NOMO-1 (cell line): ENCODE measurements around the gene SPAG9.
"Not testable (repeated sequence)": the region's sequence is repeated elsewhere in the genome, so short reads cannot be mapped to it uniquely, and the experiment has no call there.

Source experiments
- DNase-seq, 2 experiments: peaks; one replicate each; lab custom pipeline; 2025; ENCODE audit not compliant: unreplicated experiment in 2 of 2; lab: John Stamatoyannopoulos, UW

The SPAG9 gene

DNA sequence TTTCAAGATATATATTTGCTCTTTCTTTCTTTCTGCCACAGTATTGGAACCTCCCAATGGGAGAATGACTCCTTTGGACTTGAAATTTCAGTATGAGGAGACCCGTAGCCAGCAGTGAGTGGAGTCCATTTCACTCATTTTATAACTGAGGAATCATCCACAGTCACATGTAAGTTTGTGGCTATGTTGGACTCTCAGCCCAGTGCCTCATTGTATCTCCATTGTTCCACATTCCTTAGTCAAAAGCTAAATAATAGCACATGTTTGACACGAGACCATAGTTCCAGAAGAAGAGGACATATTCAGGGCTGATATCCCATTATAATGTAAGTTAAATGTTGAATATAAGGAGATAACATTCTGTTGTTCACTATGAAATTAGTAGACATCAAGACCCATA, 12.7 kb upstream of the SPAG9 start:
- DNase-seq: no peak

DNA sequence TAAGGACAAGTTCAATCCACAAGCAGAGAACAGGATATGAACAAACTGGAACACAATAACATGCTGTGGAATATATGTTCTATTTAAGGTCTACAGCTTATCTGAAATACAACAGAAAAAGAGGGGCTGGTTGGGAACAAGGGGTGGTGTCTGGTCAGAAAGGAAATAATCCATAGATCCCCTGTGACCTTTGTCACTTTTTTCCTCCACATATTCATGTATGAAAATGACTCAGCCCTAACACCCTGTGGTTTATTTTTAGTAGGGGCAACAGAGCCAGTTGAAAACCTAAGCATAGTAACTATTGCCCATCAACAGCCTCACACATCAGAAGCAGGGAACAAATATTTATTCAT, 12.3 kb upstream of the SPAG9 start:
- peak in 1 of 2 experiments; percentile 15 for DNase-seq

DNA sequence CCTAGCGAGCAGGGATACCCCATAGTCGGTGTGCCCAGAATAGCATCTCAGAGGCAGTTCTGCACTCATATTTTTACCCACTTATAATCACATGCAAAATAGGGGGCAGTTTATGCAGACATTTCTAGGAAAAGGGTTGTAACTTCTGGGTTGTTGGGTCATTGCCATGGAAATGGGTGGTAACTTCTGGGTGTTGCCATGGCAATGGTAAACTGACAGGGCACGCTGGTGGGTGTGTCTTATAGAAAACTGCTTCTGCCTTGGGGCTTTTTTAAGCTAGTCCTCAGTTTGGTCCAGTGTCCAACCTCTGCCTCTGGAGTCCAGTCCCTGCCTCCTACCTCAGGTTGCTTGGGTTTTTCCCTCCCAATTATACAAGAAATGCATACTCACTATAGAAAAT, 7.4 kb upstream of the SPAG9 start:
- no peak for DNase-seq

DNA sequence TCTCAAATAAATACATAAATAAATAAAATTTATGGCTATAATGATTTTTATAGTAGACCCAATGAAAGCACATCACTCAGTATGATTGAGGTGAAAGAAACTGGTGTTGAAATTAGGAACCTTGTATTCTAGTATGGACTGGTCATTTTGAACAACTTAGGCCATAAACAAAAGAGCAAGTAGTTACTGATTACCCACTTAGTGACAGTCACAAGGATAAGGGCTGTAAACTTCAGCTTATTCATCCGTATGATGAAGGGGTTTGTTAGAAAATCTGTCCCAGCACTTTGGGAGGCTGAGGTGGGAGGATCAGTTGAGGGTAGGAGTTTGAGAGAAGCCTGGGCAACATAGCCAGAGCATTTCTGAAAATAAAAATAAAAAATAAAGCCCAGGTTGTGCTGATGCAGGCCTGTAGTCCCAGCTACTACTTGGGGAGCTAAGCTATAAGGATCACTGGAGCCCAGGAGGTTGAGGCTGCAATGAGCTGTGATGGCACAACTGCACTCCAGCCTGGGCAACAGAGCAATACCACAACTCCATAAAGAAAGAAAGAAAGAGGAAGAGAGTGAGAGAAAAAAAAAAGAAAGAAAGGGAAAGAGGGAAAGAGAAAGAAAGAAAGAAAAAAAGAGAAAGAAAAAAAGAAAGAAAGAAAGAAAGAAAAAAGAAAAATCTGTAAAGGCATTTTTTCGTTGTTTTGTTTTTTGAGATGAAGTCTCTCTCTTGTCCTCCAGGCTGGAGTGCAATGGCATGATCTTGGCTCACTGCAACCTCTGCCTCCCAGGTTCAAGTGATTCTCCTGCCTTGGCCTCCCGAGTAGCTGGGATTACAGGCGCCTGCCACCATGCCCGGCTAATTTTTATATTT, 4.2 kb upstream of the SPAG9 start:
- DNase-seq: no peak

DNA sequence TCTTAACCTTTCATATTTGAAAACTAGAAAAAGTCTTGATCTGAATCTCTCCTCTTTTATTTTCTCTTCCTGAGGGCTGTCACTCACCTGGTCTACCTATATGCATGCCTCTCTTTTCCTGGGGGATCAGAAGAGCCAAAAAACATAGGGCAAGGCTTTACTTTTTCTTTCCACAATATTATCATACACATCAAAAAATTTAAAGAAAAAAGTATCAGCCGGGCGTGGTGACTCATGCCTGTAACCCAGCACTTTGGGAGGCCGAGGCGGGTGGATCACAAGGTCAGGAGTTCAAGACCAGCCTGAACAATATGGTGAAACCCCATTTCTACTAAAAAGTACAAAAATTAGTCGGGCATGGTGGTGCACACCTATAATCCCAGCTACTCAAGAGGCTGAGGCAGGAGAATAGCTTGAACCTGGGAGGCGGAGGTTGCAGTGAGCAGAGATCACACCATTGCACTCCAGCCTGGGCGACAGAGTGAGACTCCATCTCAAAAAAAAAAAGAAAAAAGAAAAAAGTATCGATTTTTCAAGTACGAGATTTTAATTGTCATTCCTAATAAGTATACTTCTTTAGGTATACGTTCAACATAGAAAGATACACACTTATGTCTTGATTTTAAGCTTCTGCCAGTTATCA, 1.9 kb upstream of the SPAG9 start:
- not testable (repeated sequence) for DNase-seq

DNA sequence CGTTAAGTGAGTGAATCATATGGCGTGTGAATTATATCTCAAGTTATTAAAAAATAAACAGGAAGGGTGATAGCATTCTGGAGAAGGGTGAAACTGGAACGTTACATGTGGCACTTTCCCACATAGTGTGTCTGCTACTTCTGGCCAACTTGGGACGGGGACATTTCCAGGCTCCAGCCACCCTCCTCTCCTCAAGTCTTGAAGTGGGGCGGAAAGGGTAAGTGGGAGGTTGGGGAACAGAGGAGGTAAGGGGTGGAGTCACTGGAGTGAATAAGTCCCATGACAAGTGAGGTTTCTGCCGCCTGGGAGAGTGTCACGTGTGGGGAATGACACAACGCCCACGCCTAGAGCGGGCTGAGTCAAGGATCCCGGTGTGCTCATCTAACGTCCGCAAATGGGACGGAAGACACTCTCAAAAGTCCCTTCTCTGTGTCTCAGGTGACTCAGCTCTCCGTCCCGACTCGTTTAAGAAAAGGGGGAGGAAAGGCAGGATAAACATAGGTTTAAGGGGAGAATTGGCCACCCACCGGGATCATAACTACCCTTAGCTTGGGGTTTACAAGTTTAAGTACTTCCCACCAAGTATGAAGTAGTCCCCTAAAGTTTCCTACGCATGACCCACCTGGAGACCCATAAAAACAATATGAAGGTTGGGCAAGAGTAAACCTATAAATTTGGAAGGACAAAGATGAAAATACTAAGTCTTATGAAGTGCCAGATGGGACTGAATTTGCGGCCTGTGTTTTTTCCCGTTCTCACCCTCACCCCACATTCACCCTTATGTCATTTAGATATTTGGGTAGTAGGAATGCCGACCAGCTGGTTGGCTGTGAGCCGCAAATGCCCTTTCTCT, 1.2 kb upstream of the SPAG9 start:
- DNase-seq: peak; percentile 87 to 93

DNA sequence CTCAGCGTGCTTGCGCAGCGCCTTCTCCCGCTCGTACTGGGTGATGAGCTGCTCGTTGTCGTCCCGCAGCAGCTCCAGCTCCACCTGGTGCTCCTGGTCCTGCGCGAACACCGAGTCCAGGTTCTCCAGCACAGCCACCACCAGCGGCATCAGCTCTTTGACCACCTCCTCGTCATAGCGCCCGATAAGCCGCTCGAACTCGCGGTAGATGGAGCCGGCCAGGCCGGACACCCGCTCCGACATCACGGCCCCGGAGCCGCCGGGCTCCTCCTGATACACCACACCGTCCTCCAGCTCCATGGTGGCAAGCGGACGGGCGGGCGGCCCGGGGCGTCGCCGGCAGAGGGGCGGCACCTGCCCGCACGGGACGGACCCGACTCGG, 320 bp downstream of the SPAG9 start:
- peak in 1 of 2 experiments; percentile 70 for DNase-seq

DNA sequence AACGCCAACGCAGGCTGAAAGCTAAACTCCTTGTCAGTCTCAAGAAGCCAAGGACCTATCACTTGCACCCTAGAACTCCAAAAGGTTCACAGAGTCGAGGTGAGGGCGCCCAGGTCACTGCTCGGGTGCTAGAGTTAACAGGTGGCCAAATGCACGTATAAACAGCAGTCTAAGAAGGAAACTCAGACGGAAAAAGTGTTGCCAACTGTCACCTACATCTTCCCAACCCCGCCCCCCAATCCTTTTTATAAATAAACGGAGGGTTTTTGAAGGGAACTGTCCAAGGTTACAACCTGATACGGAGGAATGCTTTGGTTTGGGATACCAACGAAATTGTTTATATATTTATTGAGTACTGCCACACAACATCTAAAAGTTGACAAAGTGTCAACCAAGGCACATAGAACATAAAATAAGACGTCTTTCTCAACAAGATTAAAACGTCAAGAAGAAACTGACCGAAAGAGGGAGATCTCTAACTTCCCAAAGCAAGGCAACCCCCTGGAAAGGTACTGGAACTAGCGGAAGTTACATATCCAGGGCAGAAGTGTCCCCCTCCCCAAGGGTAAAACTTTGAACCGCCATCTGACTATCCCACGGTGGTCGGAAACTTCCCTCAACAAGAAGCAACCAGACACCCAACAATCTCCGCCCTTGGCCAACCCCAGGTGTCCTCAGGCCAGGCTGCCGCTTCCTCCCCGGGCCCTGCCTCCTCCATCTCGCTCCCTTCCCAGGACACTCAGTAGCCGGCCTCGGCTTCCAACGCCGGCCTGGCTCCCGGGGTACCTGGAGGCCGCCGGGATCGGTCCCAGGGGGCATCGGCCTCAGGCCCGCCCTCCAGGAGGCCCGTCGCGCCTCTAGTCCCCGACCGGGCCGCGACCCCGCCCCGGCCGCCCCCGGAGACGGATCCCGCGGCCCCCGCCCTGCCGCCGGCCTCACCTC, 982 bp downstream of the SPAG9 start:
- DNase-seq: peak in 1 of 2 experiments; percentile 45

DNA sequence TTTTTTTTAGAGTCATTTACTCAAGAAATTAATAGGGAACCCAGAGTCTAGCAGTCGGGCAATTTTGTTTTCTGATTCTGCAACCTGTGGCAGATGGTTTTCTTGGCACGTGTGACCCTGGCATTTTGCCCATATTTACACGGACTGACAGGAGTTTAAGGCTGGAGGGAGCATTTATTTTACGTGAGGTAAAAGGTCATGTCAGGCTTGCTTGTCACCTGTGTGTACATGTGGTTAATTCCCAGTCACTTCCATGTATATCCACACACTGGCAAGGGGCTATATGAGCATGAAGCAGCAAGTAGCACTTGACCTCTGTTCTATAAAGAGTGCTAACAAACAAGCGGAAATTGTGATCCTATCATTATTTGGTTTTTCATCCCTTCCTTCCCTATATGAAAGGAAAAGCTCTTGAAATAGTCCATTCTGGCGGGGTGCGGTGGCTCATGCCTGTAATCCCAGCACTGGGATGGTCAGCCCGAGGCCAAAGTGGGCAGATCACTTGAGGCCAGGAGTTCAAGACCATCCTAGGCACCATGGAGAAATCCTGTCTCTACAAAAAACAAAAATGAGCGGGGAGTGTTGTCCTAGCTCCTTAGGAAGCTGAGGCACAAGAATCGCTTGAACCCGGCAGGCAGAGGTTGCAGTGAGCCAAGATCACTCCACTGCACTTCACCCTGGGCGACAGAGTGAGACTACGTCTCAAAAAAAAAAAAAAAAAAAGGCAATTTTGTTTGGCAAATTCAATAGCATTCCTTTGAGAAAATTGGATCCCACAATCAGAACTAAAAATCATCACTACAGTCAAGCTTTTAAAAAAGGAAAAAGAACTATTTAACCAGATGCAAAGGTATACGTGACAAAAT, 2.1 kb downstream of the SPAG9 start:
- DNase-seq: no peak

DNA sequence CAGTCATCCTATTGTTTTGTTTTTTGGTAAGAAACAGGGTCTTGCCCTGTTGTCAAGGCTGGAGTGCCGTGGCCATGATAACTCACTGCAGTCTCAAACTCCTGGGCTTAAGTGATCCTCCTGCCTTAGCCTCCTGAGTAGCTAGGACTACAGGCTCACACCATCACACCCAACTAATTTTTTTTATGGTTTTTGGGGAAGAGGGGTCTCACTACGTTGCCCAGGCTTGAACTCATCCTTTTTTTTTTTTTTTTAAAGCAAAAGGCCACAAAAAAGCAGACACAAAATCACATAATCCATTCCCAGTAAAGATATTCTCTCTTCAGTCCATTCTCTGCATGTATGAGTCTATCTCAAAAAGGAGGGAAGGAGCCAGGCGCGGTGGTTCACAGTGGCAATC, 5.5 kb downstream of the SPAG9 start:
- no peak for DNase-seq

DNA sequence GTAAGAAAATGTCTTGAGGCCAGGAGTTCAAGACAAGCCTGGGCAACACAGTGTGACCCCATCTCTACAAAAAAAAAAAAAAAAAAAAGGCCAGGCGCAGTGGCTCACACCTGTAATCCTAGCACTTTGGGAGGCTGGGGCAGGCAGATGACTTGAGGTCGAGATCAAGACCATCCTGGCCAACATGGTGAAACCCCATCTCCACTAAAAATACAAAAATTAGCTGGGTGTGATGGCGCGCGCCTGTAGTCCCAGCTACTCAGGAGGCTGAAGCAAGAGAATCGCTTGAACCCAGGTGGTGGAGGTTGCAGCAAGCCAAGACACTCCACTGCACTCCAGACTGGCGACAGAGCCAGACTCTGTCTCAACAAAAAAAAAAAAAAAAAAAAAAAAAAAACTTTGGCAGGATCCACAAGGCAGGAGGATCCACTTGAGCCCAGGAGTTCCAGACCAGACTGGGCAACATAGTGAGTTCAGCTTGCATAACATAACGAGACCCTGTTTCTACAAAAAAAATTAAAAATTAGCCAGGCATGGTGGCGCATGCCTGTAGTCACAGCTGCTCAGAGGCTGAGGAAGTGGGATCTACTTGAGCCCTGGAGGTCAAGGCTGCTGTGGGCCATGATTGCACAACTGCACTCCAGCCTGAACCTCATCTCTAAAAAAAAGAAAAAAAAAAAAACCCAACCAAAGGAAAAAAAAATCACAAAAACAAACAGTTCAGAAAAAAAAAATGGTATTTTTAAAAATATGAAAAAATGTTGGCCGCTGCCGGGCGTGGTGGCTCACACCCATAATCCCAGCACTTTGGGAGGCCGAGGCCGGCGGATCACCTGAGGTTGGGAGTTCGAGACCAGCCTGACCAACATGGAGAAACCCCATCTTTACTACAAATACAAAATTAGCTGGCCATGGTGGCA, 8.1 kb downstream of the SPAG9 start:
- peak; percentile 55 to 85 for DNase-seq

DNA sequence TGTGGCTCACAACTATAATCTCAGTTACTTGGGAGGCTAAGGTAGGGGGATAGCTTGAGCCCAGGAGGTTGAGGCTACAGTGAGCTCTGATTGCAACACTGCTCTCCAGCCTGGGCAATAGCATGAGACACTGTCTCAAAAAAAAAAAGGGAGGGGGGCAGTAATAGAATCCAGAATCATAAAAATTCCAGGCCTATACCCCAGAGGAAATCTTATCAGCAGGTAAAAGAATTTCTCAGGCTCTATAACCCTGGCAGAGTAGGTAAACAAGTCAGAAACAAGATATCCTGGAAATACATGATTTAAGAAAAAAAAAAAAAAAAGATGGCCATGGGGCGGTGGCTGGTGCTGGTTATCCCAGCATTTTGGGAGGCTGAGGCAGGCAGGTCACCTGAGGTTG, 12.9 kb downstream of the SPAG9 start:
- no peak for DNase-seq

DNA sequence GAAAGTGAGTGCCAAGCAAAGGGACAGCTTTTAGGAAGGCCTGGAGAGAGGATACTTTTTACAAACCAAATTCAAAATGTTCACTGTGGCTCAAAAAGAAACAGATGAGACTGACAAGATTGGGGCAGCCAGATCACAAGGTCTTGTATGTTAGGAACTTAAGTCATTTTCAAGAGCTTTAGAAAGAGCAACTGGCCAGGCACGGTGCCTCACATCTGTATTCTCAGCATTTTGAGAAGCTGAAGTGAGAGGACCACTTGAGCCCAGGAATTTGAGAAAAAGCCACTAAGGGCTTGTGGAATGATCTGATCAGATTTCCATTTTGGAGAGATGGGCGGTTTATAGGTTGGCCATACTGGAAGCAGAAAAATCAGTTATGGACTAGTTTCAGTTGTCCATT, 17.2 kb downstream of the SPAG9 start:
- DNase-seq: no peak

DNA sequence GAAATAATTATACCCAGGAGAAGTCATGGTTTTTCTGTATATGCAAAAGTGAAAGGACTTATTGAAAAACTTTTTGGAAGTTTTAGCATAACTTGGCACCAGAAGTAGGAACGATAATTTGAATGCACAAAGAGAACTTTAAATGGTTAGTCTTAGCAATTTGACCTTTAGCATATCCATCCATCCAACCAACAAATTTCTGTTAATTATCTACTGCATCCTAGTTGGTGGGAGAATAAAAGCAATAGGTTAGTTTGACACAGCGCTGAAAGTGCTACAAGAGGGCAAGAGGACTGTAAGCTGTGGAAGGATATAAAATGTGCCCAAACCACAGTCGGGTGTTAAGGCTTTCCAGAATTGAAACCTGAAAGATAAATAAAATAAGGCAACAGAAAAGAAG, 17.6 kb downstream of the SPAG9 start:
- no peak for DNase-seq

DNA sequence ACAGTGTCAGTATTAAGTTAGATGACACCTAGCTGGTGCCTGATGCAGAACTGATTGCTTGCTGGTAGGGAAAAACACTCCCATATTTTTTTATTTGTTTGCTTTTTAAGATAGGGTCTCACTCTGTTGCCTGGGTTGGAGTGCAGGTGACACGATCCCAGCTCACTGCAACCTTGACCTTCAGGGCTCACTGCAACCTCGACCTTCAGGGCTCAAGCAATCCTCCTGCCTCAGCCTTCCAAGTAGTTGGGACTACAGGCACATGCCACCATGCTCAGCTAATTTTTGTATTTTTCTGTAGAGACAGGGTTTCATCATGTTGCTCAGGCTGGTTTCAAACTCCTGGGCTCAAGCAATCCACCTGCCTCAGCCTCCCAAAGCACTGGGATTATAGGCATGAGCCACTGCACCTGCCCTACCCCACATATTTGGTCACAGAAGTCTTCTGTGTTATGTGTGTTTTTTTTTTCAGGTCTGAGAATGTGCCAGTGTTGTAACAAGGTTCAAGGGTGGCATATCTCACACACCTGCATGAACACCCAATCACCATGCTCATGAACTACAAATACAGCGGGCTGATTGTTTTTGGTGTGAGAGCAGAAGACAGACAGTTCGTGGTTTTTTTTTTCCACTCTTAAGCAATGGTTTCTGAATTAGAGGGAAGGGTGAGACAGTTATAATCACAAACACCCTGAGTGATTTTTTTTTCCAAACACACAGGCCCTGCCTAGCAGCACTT, 22.8 kb downstream of the SPAG9 start:
- no peak for DNase-seq

DNA sequence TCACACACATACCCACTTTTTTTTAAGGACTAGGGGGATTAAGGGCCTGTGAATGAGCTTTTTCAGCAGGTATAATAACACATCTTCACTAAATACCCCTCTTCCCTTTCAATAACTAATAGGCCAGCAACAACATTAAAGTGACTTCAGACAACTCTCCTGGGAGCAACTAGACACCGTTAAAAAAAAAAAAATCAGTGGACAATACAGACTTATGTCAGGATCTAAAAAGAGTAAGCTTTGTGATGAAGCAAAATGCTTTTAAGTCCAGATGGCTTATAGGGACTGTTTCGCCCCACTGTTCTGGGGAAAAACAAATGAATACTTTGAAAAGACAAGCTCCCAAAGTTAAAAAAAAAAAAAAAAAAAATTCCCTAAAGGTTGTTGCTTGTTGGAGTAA, 29.0 kb downstream of the SPAG9 start:
- DNase-seq: no peak

DNA sequence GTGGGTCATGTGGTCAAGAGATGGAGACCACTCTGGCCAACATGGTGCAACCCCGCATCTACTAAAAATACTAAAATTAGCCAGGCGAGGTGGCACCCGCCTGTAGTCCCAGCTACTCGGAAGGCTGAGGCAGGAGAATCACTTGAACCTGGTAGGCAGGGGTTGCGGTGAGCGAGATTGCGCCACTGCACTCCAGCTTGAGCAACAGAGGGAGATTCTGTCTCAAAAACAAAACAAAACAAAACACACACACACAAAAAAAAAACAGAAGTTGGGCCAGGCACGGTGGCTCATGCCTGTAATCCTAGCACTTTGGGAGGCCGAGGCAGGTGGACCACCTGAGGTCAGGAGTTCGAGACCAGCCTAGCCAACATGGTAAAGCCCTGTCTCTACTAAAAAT, 31.8 kb downstream of the SPAG9 start:
- DNase-seq: peak; percentile 47 to 65

DNA sequence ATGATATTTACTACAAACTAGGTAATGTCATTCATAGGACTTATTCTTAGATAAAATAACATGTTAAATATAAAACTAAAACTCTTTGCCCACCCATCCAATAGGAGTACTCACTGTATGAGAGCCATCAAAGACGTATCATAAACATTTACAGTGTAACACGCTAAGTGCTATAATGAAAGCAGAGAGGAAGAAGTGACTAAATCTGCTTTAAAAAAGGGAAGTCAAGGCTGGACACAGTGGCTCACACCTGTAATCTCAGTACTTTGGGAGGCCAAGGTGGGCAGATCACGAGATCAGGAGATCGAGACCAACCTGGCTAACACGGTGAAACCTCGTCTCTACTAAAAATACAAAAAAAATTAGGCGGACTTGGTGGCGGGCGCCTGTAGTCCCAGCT, 32.4 kb downstream of the SPAG9 start:
- peak in 1 of 2 experiments; percentile 71 for DNase-seq
